NCI-H1694 treated with DMSO at 0.1 percent for 48 hours (cell line): Measurements from ENCODE around the gene ORAI3.

ENCODE experiments used
- DNase-seq: peaks from one replicate; lab custom pipeline; 2025; lab: John Stamatoyannopoulos, UW

The ORAI3 gene

GRCh38 chr16:30947859-30948666 lies 805 bp upstream of the ORAI3 start:
- DNase-seq, result no peak

- DNase-seq, result no peak
Measured at GRCh38 chr16:30949650-30950515, 1.0 kb downstream of the ORAI3 start.

DNA sequence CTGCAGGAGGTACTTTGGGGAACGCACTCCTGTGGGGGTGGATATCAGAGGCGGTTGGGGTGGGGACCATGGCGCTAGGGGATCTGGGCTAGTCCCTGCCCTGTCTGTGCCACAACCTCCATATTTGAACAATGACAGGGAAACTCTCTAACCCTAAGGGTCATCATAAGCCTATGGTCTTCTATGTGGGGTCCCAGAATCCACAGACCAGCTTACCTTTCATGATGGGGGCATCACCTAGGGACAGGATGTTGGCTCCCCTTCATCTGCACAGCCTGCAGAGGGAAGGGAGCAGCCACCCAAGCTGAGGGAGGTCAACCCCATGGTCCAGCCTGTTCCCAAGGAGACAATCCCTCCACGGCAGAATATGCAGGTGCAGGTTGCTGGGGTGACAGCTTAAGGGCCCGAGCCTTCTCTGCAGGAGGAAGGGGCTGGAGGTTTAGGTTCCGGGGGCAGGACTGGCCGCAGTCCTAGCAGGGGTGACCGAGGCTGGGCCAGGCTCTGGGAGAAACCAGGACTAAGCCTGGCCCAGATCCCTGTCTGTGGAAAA lies 1.7 kb downstream of the ORAI3 start:
- no peak for DNase-seq

GRCh38 chr16:30951193-30951592 lies 2.3 kb downstream of the ORAI3 start:
- no peak for DNase-seq

GRCh38 chr16:30951750-30952149 lies 2.9 kb downstream of the ORAI3 start:
- no peak for DNase-seq

- no peak for DNase-seq
Measured at GRCh38 chr16:30953111-30953510, 4.2 kb downstream of the ORAI3 start.

DNA sequence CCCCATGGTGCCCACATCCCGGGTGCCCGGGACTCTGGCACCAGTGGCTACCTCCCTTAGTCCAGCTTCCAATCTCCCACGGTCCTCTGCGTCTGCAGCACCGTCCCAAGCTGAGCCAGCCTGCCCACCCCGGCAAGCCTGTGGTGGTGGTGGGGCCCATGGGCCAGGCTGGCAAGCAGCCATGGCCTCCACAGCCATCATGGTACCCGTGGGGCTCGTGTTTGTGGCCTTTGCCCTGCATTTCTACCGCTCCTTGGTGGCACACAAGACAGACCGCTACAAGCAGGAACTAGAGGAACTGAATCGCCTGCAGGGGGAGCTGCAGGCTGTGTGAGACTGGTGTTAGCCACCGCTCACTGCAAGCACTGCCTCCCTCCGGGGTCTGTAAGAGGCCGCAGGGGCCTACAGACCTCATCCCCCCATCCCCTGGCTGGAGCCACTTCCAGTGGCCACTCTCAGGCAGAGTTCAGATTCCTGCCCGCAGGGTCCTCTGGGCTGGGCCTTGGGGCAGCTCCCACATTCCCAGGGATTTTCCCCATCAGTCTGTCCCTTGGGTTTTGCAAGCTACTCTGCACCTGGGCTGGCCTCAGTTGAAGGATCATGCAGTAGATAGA lies 4.8 kb downstream of the ORAI3 start:
- peak; percentile 80 for DNase-seq

GRCh38 chr16:30954993-30955392 lies 6.1 kb downstream of the ORAI3 start:
- no peak for DNase-seq

DNA sequence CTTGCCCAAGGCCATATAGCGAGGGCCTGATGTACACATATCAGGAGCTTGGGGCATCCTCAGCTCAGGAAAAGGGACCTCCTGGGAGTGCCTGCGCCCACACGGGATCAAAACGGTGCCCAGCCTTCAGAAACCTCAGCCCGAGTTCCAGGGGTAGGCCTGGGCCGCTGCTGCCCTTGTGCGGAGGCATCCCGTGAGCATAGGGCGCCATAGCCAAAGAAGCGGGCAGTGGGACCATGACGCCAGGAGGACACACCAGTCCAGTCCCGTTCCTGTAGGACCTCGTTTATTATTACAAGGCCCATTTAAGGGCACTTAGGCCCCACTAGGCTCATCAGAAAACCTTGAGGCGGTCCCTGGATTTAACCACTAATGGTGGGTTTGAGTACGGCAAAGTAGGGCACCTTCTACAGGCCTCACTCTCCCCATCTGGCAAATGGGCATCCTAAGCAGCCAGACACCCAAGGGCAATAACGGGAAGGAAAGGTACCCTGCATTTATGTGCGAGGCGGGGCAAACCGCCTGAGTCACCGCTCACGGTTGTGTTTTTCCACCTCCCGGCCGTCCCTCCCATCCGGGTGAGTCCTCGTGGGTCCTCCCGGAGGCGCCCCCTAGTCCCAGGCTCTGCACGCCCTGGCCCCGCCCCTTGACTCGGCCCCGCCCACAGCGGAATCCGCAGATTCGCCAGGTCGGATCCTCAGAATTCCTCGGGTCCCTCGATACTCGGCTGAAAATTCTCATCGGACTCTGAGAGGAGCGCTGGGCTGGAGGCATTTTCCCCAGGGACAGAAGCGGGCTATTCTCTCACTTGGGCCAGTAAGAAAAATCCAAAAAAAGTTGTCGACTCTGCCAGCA lies 8.0 kb downstream of the ORAI3 start:
- peak; percentile 44 for DNase-seq

- peak; percentile 75 for DNase-seq
Measured at GRCh38 chr16:30957456-30958174, 8.7 kb downstream of the ORAI3 start, which contains the start of gene SETD1A. Gene SETD1A, plus strand, starts transcription at chr16:30957754. Its CDS starts 978 bp downstream, at chr16:30958732.

GRCh38 chr16:30958175-30959079 lies 9.6 kb downstream of the ORAI3 start:
- DNase-seq, result no peak

GRCh38 chr16:30961384-30961783 lies 12.5 kb downstream of the ORAI3 start:
- DNase-seq, result no peak

GRCh38 chr16:30963925-30964511 lies 15.2 kb downstream of the ORAI3 start:
- no peak for DNase-seq

DNA sequence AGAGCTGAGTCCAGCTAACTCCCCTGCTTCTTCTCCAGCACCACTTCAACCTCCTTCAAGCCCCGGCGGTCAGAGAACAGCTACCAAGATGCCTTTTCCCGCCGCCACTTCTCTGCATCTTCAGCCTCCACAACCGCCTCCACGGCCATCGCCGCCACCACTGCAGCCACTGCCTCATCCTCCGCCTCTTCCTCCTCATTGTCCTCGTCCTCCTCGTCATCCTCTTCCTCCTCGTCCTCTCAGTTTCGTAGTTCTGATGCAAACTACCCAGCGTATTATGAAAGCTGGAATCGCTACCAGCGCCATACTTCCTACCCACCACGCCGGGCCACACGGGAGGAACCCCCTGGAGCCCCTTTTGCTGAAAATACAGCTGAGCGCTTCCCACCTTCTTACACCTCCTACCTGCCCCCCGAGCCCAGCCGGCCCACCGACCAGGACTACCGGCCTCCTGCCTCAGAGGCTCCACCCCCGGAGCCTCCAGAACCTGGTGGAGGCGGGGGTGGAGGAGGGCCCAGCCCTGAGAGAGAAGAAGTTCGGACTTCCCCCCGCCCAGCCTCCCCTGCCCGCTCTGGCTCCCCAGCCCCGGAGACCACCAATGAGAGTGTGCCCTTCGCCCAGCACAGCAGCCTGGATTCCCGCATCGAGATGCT lies 15.8 kb downstream of the ORAI3 start:
- DNase-seq, result no peak

DNA sequence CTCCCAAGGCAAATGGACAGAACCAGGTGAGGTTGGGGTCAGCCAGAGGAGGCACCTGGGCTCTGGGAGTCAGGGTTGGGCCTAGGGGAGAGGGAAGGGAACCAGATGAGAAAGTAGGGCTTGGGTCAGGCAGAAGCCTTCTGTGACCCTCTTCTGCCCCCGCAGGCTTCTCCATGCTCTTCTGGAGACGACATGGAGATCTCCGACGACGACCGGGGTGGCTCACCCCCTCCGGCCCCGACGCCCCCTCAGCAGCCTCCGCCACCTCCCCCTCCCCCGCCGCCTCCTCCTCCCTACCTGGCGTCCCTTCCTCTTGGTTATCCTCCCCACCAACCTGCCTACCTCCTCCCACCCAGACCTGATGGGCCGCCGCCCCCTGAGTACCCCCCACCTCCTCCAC lies 16.6 kb downstream of the ORAI3 start:
- DNase-seq, result no peak

GRCh38 chr16:30966033-30966619 lies 17.3 kb downstream of the ORAI3 start:
- no peak for DNase-seq

GRCh38 chr16:30967795-30968194 lies 18.9 kb downstream of the ORAI3 start:
- DNase-seq, result no peak

- DNase-seq, result no peak
Measured at GRCh38 chr16:30969246-30969842, 20.5 kb downstream of the ORAI3 start.
